Measurements from ENCODE around the gene ASRGL1. TPM values are rescaled to one million over a fixed set of nuclear protein-coding genes. Genes with fewer than 3 reads are reported as not detected.

The ASRGL1 gene
- total RNA-seq, 1 experiment from 2014 or later = 31.1 TPM

- no peak overlapping the region for H2BK15ac ChIP-seq (ENCODE audit: low read depth, low read length)
- no peak overlapping the region for H2BK20ac ChIP-seq (ENCODE audit: low read depth, low read length, poor library complexity, severe bottlenecking)
- no peak overlapping the region for H2BK12ac ChIP-seq (ENCODE audit: insufficient read length, low read depth, low read length)
- no peaks in the 10 kb centered on the region for H3K79me2 ChIP-seq (ENCODE audit: insufficient read depth, low read length)
- no peak overlapping the region for H2AK5ac ChIP-seq (ENCODE audit: insufficient read length, low read length)
- peaks cover 5 to 17% (median 8%) of the 10 kb centered on the region in 3 experiments; a peak in 6 of 7 replicates for H3K36me3 Mint-ChIP-seq (ENCODE audit: insufficient read depth in 1 of 3, low read depth in 3 of 3)
- no peak for TF ChIP-seq CTCF (conservative IDR thresholded peaks at IDR 0.05)
- no peak overlapping the region for H3K27ac ChIP-seq (ENCODE audit: insufficient read length, low read depth, low read length)
- no peak overlapping the region for H4K8ac ChIP-seq (replicated peaks; ENCODE audit: insufficient read length, low read depth, low read length)
- H3K4me3 Mint-ChIP-seq = no peak overlapping the region
- no peak overlapping the region for H3K23ac ChIP-seq (ENCODE audit: insufficient read length, low read depth, low read length)
- H3K4me1 Mint-ChIP-seq = peaks cover 4 to 5% of the 10 kb centered on the region in 2 experiments
- H3K23me2 ChIP-seq (ENCODE audit: insufficient read length, low read depth, low read length, poor library complexity, severe bottlenecking) = no peaks in the 10 kb centered on the region
- no peak overlapping the region for H3K4ac ChIP-seq (ENCODE audit: low read depth, low read length)
- no peaks in the 10 kb centered on the region for H3K9me3 ChIP-seq (ENCODE audit: control insufficient read depth, low read depth, low read length)
- WGBS (ENCODE audit: extremely low coverage, insufficient read length, low lambda C conversion rate) = no CpG with 5 or more reads among the region's 39 CpGs
- no peaks in the 10 kb centered on the region for H4K20me1 ChIP-seq (ENCODE audit: control insufficient read depth, insufficient read depth, insufficient read length)
- H3K27me3 ChIP-seq (ENCODE audit: insufficient read depth, low read length) = no peaks in the 10 kb centered on the region
- no peaks in the 10 kb centered on the region for H3K27me3 Mint-ChIP-seq (ENCODE audit: low read depth)
- H2BK120ac ChIP-seq (ENCODE audit: low read depth, low read length, poor library complexity, severe bottlenecking) = no peak overlapping the region
- H3K56ac ChIP-seq (ENCODE audit: insufficient read length, low read depth, low read length) = no peak overlapping the region
- H3K4me1 ChIP-seq (ENCODE audit: insufficient read depth, low read length) = no peaks in the 10 kb centered on the region; the same call in 1 of the 2 replicates
- peak; percentile 67 for DNase-seq
- no peak overlapping the region for H4K91ac ChIP-seq (ENCODE audit: insufficient read length, low read depth, low read length)
- no peaks in the 10 kb centered on the region for H3K79me1 ChIP-seq (ENCODE audit: insufficient read depth, low read depth, low read length, poor library complexity, severe bottlenecking)
- H3K27ac Mint-ChIP-seq = no peak overlapping the region
- no peak overlapping the region for H3K18ac ChIP-seq (ENCODE audit: insufficient read length, low read depth, low read length)
- peaks cover 10 to 11% of the 10 kb centered on the region in 2 experiments; a peak in 4 of 5 replicates for H3K9me3 Mint-ChIP-seq
- H3K4me2 ChIP-seq (ENCODE audit: insufficient read depth, insufficient read length, low read length) = no peak overlapping the region
- no peak overlapping the region for H2BK5ac ChIP-seq (ENCODE audit: insufficient read length, low read length)
- H3K9ac ChIP-seq (ENCODE audit: extremely low read depth, insufficient read length, low read length) = no peak overlapping the region
- H3T11ph ChIP-seq (ENCODE audit: low read length) = no peak overlapping the region
- H4K5ac ChIP-seq (ENCODE audit: insufficient read length, low read depth, low read length) = no peak overlapping the region
- H3K14ac ChIP-seq (ENCODE audit: insufficient read depth, low read length) = no peak overlapping the region
- H2AFZ ChIP-seq (ENCODE audit: low read length) = no peak overlapping the region
These were observed 33.6 kb downstream of the ASRGL1 start for GRCh38 chr11:62370743-62371440.
